ENCODE measurements around the gene SLC6A18. TPM values are rescaled to one million over a fixed set of nuclear protein-coding genes. Genes with fewer than 3 reads are reported as not detected.

SLC6A18 gene
- total RNA-seq, 1 donor from 2014 or later: not detected

DNA sequence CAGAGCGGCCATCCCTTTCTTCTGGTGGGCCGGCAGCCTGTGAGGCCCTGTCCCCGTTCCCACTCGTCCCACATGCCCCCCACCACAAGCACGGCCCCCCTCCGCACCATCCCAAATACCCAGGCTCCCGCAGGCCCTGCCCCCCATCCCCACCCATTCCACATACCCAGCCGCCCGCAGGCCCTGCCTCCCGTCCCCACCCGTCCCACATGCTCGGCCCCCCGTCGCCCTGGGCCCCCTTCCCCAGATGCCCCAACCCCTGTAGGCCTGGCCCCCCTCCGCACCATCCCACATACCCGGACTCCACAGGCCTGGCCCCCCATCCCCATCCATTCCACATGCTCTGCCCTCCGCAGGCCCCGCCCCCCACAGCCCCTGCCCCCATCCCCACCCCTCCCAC is 12.3 kb upstream of the SLC6A18 start:
- no peak for DNase-seq
- Mint-ChIP-seq H3K9me3 (no peaks in the 10 kb centered on the region), H3K27me3 (no peaks in the 10 kb centered on the region), H3K36me3 (ENCODE audit: low read depth) (no peaks in the 10 kb centered on the region), H3K27ac (no peak overlapping the region), H3K4me3 (no peak overlapping the region), H3K4me1 (no peaks in the 10 kb centered on the region)
- intact Hi-C loops (cut with micrococcal nuclease): no loop called here

DNA sequence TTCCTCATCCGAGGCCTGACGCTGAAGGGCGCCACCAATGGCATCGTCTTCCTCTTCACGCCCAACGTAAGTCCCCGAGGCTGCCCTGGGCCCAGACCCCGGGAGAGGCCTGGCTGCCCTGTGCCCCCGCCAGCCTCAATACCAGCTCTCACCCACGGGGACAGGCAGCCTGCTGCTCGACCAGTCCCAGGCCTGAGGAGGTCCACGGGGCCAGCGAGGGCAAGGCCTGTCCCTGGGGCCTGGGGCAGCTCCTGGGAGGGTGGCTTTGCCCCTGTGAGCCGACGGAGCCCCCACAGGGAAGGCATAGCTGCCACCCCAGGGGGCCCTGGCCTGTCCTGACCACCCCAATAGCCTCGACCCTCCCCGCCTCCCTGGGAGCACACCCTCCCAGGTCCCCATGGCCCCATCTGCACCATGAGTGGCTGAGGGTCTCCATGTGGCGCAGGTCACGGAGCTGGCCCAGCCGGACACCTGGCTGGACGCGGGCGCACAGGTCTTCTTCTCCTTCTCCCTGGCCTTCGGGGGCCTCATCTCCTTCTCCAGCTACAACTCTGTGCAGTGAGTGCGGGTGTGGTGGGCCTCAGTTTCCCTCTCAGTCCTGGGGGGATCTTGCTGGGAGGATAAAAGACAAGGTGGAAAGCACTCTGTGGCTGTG is 11.5 kb upstream of the SLC6A18 start:
- no peaks in the 10 kb centered on the region for H3K4me1 Mint-ChIP-seq
- intact Hi-C loops (cut with micrococcal nuclease): no loop called here
- H3K36me3 Mint-ChIP-seq (ENCODE audit: low read depth): no peaks in the 10 kb centered on the region
- H3K4me3 Mint-ChIP-seq: no peak overlapping the region
- no peaks in the 10 kb centered on the region for H3K9me3 Mint-ChIP-seq
- H3K27ac Mint-ChIP-seq: no peak overlapping the region
- no peaks in the 10 kb centered on the region for H3K27me3 Mint-ChIP-seq
- DNase-seq: no peak

DNA sequence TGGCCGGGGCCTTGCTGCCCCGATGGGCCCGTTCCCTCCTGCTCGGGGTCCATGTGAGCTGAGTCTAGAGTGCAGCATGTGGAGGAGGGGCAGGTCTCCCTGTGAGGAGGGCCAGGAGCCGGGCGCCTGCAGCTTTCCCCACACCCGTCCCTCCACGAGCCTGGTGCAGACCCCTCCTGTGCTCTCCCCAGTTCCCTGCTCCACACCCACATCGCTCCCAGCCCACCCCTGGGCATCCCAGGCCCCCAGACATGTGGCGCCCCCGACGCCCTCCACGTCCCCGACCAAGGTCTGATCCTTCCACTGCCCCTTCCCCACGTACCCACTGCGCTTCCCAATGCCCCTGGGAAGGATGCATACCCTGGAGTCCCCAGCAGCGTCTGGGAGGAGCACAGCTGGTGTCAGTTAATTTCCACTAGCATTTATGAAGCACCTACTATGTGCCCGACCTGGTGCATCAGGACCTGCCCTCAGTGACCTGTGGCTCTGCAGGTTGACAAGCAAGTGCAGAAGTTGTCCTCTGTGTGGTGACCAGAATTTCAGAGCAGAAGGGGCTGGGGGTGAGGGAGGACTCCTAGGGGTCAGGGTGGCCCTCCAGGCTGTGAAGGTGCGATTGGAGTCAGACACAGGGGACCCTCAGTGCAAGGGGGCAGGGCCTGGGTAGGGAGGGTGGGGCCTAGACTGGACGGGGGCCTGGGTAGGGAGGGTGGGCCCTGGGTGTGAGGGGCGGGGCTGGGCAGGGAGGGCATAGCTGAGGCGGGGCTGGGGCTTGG is 10.8 kb upstream of the SLC6A18 start:
- DNase-seq: no peak
- no peaks in the 10 kb centered on the region for H3K4me1 Mint-ChIP-seq
- no peaks in the 10 kb centered on the region for H3K36me3 Mint-ChIP-seq (ENCODE audit: low read depth)
- no peaks in the 10 kb centered on the region for H3K9me3 Mint-ChIP-seq
- no peak overlapping the region for H3K27ac Mint-ChIP-seq
- intact Hi-C loops (cut with micrococcal nuclease): no loop called here
- no peaks in the 10 kb centered on the region for H3K27me3 Mint-ChIP-seq
- H3K4me3 Mint-ChIP-seq: no peak overlapping the region

DNA sequence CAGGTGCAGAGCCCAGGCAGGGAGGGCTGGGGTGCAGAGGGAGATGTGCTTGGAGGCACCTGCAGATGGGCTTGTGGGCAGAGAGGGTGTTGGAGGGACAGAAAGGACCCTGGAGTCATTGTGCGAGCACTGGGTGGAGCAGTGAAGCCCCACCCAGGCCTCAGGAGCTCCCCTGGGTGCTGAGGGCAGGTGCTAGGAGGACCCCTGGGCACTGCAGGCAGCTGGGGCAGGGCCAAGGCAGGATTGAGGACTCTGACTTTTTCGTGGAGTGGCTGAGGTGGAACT is 10.3 kb upstream of the SLC6A18 start:
- intact Hi-C loops (cut with micrococcal nuclease): no loop called here
- H3K27ac Mint-ChIP-seq: no peak overlapping the region
- H3K9me3 Mint-ChIP-seq: no peaks in the 10 kb centered on the region
- H3K27me3 Mint-ChIP-seq: no peaks in the 10 kb centered on the region
- H3K36me3 Mint-ChIP-seq (ENCODE audit: low read depth): no peaks in the 10 kb centered on the region
- H3K4me3 Mint-ChIP-seq: no peak overlapping the region
- DNase-seq: no peak
- no peaks in the 10 kb centered on the region for H3K4me1 Mint-ChIP-seq

DNA sequence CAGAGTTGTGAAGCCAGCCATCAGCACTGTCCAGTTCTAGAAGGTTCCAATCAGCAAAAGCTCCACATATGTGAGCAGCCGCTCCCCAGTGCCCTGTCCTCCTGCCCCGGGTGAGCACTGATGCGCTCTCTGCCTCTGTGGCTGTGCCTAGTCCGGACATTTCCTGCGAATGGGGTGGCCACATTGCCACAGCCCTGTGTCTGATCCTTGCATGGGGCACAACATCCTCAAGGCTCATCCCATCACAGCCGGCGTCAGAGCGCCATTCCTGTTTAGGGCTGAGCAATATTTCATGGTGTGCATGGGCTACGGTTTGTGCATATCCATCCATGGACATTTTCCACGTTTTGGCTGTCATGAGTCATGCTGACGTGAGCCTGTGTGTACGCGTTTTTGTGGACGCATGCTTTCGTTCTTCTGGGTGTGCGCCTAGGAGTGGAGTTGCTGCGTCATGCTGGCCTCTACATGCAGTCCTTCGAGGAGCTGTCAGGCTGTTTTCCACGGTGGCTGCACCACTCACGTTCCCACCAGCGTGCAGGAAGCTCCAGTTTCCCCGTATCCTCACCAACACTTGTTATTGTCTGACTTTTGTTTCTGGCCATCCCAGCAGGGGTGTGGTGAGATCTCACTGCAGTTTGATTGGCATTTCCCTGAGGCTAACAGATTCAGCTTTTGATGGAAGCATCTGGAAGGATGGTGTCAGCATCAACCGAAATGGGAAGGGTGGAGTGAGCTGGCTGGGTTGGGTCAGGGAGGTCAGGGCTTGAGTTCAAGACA is 9.7 kb upstream of the SLC6A18 start:
- H3K36me3 Mint-ChIP-seq (ENCODE audit: low read depth): no peaks in the 10 kb centered on the region
- DNase-seq: no peak
- H3K27ac Mint-ChIP-seq: no peak overlapping the region
- H3K4me1 Mint-ChIP-seq: no peaks in the 10 kb centered on the region
- intact Hi-C loops (cut with micrococcal nuclease): no loop called here
- H3K4me3 Mint-ChIP-seq: no peak overlapping the region
- H3K27me3 Mint-ChIP-seq: no peaks in the 10 kb centered on the region
- H3K9me3 Mint-ChIP-seq: no peaks in the 10 kb centered on the region

DNA sequence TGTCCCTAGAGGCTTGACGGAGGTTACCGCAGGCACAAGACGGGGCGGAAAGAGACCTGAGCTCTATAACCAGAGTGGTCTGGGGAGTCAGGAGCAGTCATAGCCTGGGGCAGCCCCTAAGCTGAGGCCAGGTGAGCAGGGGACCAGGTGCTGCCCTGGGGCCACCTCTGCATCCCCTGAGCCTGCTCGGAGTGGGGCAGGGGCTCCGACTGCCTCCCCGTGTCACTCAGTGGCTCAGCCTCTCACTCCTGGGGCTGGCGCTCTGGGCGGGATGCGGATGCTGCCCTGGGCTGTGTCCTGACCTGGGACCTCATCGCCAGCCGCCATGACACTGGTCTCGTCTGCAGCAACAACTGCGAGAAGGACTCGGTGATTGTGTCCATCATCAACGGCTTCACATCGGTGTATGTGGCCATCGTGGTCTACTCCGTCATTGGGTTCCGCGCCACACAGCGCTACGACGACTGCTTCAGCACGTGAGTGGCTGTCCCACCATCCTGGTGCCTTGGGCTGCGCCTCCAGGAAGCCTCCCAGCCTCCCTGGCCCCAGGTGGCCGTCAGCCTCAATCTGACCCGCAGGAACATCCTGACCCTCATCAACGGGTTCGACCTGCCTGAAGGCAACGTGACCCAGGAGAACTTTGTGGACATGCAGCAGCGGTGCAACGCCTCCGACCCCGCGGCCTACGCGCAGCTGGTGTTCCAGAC is 8.8 kb upstream of the SLC6A18 start:
- H3K27me3 Mint-ChIP-seq: no peaks in the 10 kb centered on the region
- H3K4me3 Mint-ChIP-seq: no peak overlapping the region
- no peaks in the 10 kb centered on the region for H3K4me1 Mint-ChIP-seq
- H3K27ac Mint-ChIP-seq: no peak overlapping the region
- no peaks in the 10 kb centered on the region for H3K9me3 Mint-ChIP-seq
- intact Hi-C loops (cut with micrococcal nuclease): no loop called here
- no peaks in the 10 kb centered on the region for H3K36me3 Mint-ChIP-seq (ENCODE audit: low read depth)
- no peak for DNase-seq

DNA sequence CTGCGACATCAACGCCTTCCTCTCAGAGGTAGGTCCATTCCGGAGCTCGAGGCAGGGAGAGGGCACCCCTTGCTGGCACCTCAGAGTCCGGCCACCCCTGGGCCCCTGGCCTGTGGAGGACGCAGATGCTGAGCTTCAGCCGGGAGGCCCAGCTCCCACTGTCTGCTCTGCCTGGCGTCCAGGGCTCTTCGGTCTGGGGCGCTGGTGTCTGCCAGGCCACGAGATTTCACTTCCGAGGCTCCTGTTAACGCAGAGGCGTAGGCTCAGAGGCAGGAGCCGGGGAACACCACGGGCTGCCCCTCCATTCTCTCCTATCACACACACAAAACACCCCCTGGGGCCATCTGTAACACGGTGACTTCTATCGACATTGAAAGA is 8.3 kb upstream of the SLC6A18 start:
- H3K9me3 Mint-ChIP-seq: no peaks in the 10 kb centered on the region
- H3K36me3 Mint-ChIP-seq (ENCODE audit: low read depth): no peaks in the 10 kb centered on the region
- H3K27me3 Mint-ChIP-seq: no peaks in the 10 kb centered on the region
- DNase-seq: no peak
- H3K4me3 Mint-ChIP-seq: no peak overlapping the region
- intact Hi-C loops (cut with micrococcal nuclease): no loop called here
- no peak overlapping the region for H3K27ac Mint-ChIP-seq
- H3K4me1 Mint-ChIP-seq: no peaks in the 10 kb centered on the region

DNA sequence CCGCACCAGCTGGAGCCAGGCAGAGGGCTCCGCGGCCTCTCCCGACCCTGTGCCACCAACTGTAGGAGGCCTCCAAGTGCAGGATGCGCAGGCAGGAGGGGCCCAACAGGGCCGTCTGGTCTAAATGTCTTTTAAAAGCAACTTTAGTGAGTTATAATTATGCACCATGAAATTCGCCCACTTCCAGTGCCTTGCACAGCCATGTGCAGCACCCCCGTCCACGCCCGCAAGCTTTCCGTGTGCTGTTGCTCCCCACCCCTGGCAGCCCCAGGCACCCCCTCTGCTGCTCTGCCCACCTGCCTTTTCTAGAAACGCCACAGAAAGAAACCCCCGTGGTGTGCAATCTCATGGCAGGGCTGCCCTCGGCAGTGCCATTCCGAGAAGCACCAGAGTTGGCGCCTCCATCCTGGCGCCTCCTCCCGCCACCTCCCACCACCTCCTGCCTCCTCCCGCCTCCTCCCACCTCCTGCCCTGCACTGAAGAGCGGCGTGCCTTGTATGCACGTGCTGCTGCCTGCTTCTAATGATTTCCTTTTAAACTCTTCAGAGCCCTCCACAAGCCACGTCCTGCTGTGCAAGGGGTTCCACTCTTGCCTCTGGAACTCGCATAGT is 7.5 kb upstream of the SLC6A18 start:
- intact Hi-C loops (cut with micrococcal nuclease): no loop called here
- Mint-ChIP-seq H3K27ac (no peak overlapping the region), H3K4me3 (no peak overlapping the region), H3K36me3 (ENCODE audit: low read depth) (no peaks in the 10 kb centered on the region), H3K27me3 (no peaks in the 10 kb centered on the region), H3K4me1 (no peaks in the 10 kb centered on the region), H3K9me3 (no peaks in the 10 kb centered on the region)
- no peak for DNase-seq

DNA sequence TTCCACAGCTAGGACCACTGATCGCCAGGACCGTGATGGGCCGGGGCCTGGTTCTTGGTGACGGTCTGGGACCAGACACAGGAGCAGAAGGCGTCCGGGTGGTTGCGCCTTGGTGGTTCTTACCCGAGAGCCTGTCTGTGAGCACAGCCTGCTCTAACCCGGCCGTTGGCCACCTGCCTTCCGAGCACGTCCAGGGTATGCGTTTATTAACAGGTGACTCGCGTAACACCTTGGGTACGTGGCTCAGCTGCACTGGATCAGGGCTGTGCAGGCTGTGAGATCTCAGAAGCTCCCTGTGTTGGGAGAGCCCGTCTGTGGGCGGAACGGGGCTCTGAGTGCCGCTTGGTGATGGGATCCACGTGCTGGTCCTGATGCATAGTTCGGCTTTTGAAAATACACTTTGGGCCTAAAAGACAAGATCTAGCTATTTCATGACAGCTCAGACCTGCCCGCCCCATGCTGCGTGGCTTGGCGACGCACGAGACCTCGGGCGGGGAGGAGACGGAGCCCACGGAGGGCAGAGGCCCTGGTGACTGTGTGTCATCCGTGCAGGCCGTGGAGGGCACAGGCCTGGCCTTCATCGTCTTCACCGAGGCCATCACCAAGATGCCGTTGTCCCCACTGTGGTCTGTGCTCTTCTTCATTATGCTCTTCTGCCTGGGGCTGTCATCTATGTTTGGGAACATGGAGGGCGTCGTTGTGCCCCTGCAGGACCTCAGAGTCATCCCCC is 6.7 kb upstream of the SLC6A18 start:
- no peaks in the 10 kb centered on the region for H3K36me3 Mint-ChIP-seq (ENCODE audit: low read depth)
- no peak overlapping the region for H3K4me3 Mint-ChIP-seq
- intact Hi-C loops (cut with micrococcal nuclease): no loop called here
- H3K27ac Mint-ChIP-seq: no peak overlapping the region
- no peaks in the 10 kb centered on the region for H3K4me1 Mint-ChIP-seq
- no peaks in the 10 kb centered on the region for H3K9me3 Mint-ChIP-seq
- DNase-seq: no peak
- H3K27me3 Mint-ChIP-seq: no peaks in the 10 kb centered on the region

DNA sequence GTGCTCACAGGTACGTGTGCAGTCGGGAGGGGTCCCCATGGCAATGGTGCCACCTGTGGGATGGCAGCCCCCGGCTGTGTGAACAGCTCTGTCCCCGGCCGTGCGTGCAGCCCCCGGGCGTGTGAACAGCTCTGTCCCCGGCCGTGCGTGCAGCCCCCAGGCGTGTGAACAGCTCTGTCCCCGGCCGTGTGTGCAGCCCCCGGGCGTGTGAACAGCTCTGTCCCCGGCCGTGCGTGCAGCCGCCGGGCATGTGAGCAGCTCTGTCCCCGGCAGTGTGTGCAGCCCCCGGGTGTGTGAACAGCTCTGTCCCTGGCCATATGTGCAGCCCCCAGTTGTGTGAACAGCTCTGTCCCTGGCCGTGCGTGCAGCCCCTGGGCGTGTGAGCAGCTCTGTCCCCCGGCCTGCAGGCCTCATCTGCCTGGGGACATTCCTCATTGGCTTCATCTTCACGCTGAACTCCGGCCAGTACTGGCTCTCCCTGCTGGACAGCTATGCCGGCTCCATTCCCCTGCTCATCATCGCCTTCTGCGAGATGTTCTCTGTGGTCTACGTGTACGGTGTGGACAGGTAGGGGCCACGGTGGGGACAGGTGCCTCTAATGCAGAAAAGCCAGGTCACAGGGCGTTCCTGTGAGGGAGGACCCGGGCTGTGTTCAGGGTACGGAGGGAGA is 5.9 kb upstream of the SLC6A18 start:
- no peaks in the 10 kb centered on the region for H3K9me3 Mint-ChIP-seq
- no peak overlapping the region for H3K27ac Mint-ChIP-seq
- no peaks in the 10 kb centered on the region for H3K36me3 Mint-ChIP-seq (ENCODE audit: low read depth)
- DNase-seq: no peak
- intact Hi-C loops (cut with micrococcal nuclease): no loop called here
- H3K4me1 Mint-ChIP-seq: no peaks in the 10 kb centered on the region
- no peak overlapping the region for H3K4me3 Mint-ChIP-seq
- no peaks in the 10 kb centered on the region for H3K27me3 Mint-ChIP-seq

DNA sequence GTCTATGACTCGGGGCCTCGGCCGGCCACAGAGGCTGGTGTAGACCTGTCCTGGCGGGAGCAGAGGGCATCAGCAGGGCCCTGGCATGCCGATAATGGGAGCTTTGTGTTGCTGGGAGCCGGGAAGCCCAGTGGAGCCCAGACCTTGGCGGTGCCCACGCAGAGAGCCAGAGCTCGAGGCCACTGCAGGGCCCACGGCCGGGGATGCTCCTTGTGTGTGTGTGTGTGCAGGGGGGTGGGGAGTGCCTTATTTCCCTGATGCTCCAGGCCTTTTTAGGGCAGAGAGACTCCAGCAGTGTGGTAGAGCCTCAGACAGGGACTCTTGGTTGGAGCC is 5.4 kb upstream of the SLC6A18 start:
- Mint-ChIP-seq H3K36me3 (ENCODE audit: low read depth) (no peaks in the 10 kb centered on the region), H3K9me3 (no peaks in the 10 kb centered on the region), H3K4me3 (no peak overlapping the region), H3K4me1 (no peaks in the 10 kb centered on the region), H3K27me3 (no peaks in the 10 kb centered on the region), H3K27ac (no peak overlapping the region)
- no peak for DNase-seq
- intact Hi-C loops (cut with micrococcal nuclease): no loop called here

DNA sequence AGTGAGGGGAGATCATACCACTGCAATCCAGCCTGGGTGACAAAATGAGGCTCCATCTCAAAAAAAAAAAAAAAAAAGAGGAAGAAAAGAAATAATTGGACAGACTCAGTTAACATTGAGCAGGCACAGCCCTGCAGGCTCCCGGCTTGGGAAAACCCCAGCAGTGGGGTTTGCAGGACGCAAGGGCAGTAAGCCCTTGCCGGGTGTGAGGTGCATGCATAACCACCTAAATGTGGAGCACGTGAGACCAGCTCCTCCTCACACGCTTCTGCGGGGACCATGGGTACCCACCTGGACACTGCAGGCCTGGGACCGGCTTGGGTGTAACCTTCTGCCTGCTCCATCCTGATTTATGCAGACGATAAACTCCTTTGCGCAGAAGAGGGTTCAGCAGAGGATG is 4.8 kb upstream of the SLC6A18 start:
- Mint-ChIP-seq H3K4me1 (no peaks in the 10 kb centered on the region), H3K27me3 (no peaks in the 10 kb centered on the region), H3K4me3 (no peak overlapping the region), H3K9me3 (no peaks in the 10 kb centered on the region), H3K27ac (no peak overlapping the region), H3K36me3 (ENCODE audit: low read depth) (no peaks in the 10 kb centered on the region)
- no peak for DNase-seq
- intact Hi-C loops (cut with micrococcal nuclease): no loop called here

DNA sequence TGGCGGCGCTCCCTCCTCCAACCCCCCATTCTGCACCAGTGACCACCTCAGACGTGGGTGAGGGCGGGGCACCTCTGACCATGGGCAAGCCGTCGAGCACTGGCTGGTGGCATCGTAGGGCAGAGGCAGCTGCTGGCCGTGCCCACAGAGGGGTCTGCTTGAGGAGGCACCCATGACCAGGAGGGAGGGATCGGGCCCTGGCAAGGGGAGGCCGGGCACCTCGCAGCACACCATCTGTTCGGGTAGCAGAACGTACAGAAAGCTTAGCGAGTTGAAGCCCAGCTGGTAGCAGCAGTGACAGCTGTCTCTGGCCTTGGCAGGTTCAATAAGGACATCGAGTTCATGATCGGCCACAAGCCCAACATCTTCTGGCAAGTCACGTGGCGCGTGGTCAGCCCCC is 4.3 kb upstream of the SLC6A18 start:
- H3K36me3 Mint-ChIP-seq (ENCODE audit: low read depth): no peaks in the 10 kb centered on the region
- H3K4me3 Mint-ChIP-seq: no peak overlapping the region
- intact Hi-C loops (cut with micrococcal nuclease): no loop called here
- no peaks in the 10 kb centered on the region for H3K9me3 Mint-ChIP-seq
- H3K27ac Mint-ChIP-seq: no peak overlapping the region
- no peak for DNase-seq
- no peaks in the 10 kb centered on the region for H3K27me3 Mint-ChIP-seq
- H3K4me1 Mint-ChIP-seq: no peaks in the 10 kb centered on the region

Data from activated CD4-positive, alpha-beta T cell treated with anti-CD3 and anti-CD28 coated beads, Interleukin-2, amount 10 ng/mL, durations not matched to agents 24 days and 14 days (primary cell).